ENCODE data around the gene CDHR2. TPM values are rescaled to one million over a fixed set of nuclear protein-coding genes. Genes with fewer than 3 reads are reported as not detected.

CDHR2 gene
- total and polyA plus RNA-seq, 11 donors, result 0.07 to 0.67 (median 0.35) TPM; not detected in 6

- no peaks in the 10 kb centered on the region for H3K4me1 ChIP-seq
- no peaks in the 10 kb centered on the region for H3K27me3 ChIP-seq
- H3K9me3 ChIP-seq, result no peaks in the 10 kb centered on the region
- WGBS, 4 donors, result 88 to 96% (median 92%) methylated on average over 5 of the region's 5 CpGs
- no peak for DNase-seq
- TF ChIP-seq CTCF (IDR thresholded peaks at IDR 0.05), result no peak
- no peak for TF ChIP-seq POLR2A (IDR thresholded peaks at IDR 0.05)
- H3K27ac ChIP-seq, result no peak overlapping the region
- no peak for ATAC-seq
- intact Hi-C loops (cut with DNase I), result no loop called here
- no peak overlapping the region for H3K4me3 ChIP-seq
- H3K36me3 ChIP-seq, result peaks cover 0 to 100% (median 97%) of the 10 kb centered on the region in 9 donors
These were observed 45.6 kb upstream of the CDHR2 start for GRCh38 chr5:176503496-176503895.

DNA sequence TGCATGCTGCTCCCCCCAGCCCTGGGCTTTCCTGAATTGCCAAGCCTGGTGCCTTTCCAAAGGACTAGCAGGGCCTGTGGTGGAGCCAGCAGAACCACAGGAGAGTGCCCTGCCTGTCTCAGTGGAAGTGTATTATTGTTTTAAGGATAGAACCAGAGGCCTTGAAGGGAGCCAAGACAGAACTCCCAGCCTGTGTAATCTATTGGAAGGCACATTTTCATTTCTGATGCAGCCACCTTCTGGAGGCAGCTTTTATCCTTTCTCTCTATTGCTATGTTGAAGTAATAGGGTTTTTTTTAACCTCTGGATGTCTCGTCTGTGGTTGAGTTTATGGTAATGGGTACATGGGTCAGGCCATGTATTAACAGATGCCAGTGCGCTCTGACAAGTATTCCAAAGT, 41.2 kb upstream of the CDHR2 start:
- Histone ChIP-seq H3K4me1 (no peaks in the 10 kb centered on the region), H3K9me3 (no peaks in the 10 kb centered on the region), H3K27ac (no peak overlapping the region), H3K4me3 (no peak overlapping the region), H3K36me3 (peaks cover 0 to 75% (median 66%) of the 10 kb centered on the region in 9 donors), H3K27me3 (no peaks in the 10 kb centered on the region)
- ATAC-seq, result no peak
- intact Hi-C loops (cut with DNase I), result no loop called here
- 84 to 93% (median 88%) methylated on average over 2 of the region's 2 CpGs for WGBS, 4 donors
- TF ChIP-seq CTCF (IDR thresholded peaks at IDR 0.05) (no peak), POLR2A (IDR thresholded peaks at IDR 0.05) (no peak)
- DNase-seq, result no peak

- Histone ChIP-seq H3K27ac (no peak overlapping the region), H3K4me3 (no peak overlapping the region)
- no peak for ATAC-seq
These were observed 40.5 kb upstream of the CDHR2 start for GRCh38 chr5:176508603-176509002.

GRCh38 chr5:176513788-176514187, 35.4 kb upstream of the CDHR2 start:
- Histone ChIP-seq H3K4me3 (no peak overlapping the region), H3K27ac (no peak overlapping the region), H3K9me3 (no peaks in the 10 kb centered on the region), H3K36me3 (peaks cover 0 to 16% (median 9%) of the 10 kb centered on the region in 9 donors), H3K4me1 (no peaks in the 10 kb centered on the region), H3K27me3 (no peaks in the 10 kb centered on the region)
- ATAC-seq, result no peak
- DNase-seq, result no peak
- intact Hi-C loops (cut with DNase I), result no loop called here
- 87 to 89% (median 89%) methylated on average over 12 of the region's 12 CpGs for WGBS, 4 donors
- TF ChIP-seq POLR2A (IDR thresholded peaks at IDR 0.05) (no peak), CTCF (IDR thresholded peaks at IDR 0.05) (no peak)

More at GRCh38 chr5:176508603-176509002, 40.5 kb upstream of the CDHR2 start:
- no peaks in the 10 kb centered on the region for H3K27me3 ChIP-seq
- H3K9me3 ChIP-seq, result no peaks in the 10 kb centered on the region
- H3K4me1 ChIP-seq, result no peaks in the 10 kb centered on the region
- 70 to 74% (median 71%) methylated on average over 4 of the region's 4 CpGs for WGBS, 4 donors
- no peak for TF ChIP-seq POLR2A (IDR thresholded peaks at IDR 0.05)
- no peak for TF ChIP-seq CTCF (IDR thresholded peaks at IDR 0.05)
- H3K36me3 ChIP-seq, result peaks cover 0 to 68% (median 59%) of the 10 kb centered on the region in 9 donors
- intact Hi-C loops (cut with DNase I), result no loop called here
- no peak for DNase-seq

Measured in heart left ventricle (tissue), 16 donors.